PC-3 (cell line): ENCODE results near the gene AP4B1.

Experiments
- EZH2 ChIP-seq: fragments of 300-600 bp; sonication (generic); IDR thresholded peaks from one replicate; pipeline ENCODE4 v1.6.1; 2017; ENCODE audit warnings: antibody characterized with exemption, mild to moderate bottlenecking, low read length; ENCODE audit not compliant: unreplicated experiment
- TF ChIP-seq, protein P1 (sequence below): fragments of 300-600 bp; sonication (generic); conservative IDR thresholded peaks from 2 replicates; pipeline ENCODE4 v1.5.1; 2017; ENCODE audit warnings: antibody characterized with exemption, low read depth, mild to moderate bottlenecking, low read length

DNA sequence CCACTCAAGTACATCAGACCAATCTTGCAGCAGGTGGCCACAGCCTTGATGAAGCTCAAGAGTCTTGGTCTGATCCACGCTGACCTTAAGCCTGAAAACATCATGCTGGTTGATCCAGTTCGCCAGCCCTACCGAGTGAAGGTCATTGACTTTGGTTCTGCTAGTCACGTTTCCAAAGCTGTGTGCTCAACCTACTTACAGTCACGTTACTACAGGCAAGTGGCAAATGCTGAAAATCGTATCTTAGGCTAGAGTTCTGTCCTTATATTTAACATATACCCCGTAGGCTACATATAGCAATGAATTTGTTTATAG lies 36.6 kb upstream of the AP4B1 start:
- no peak for TF ChIP-seq EZH2
- TF ChIP-seq, protein P1, sequence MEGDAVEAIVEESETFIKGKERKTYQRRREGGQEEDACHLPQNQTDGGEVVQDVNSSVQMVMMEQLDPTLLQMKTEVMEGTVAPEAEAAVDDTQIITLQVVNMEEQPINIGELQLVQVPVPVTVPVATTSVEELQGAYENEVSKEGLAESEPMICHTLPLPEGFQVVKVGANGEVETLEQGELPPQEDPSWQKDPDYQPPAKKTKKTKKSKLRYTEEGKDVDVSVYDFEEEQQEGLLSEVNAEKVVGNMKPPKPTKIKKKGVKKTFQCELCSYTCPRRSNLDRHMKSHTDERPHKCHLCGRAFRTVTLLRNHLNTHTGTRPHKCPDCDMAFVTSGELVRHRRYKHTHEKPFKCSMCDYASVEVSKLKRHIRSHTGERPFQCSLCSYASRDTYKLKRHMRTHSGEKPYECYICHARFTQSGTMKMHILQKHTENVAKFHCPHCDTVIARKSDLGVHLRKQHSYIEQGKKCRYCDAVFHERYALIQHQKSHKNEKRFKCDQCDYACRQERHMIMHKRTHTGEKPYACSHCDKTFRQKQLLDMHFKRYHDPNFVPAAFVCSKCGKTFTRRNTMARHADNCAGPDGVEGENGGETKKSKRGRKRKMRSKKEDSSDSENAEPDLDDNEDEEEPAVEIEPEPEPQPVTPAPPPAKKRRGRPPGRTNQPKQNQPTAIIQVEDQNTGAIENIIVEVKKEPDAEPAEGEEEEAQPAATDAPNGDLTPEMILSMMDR = no peak
